Trophoblast cell (in vitro differentiated cells and primary cell): ENCODE data around the gene EXOC8.

Source experiments
- DNase-seq, 2 donors: peaks; one replicate each; pipeline ENCODE4 v3.0.0-alpha.2; 2016
- H2AFZ ChIP-seq: 2 replicates; pipeline ENCODE4 v1.6.1; 2013; ENCODE audit warnings: low read length, moderate library complexity, mild to moderate bottlenecking; ENCODE audit not compliant: insufficient read depth, poor library complexity
- H2AK5ac ChIP-seq: 2 replicates; pipeline ENCODE4 v1.6.1; 2013; ENCODE audit warnings: mild to moderate bottlenecking, low read length
- H2BK120ac ChIP-seq: 2 replicates; pipeline ENCODE4 v1.6.1; 2013; ENCODE audit warnings: low read length, mild to moderate bottlenecking, moderate library complexity; ENCODE audit not compliant: insufficient read depth, poor library complexity
- H2BK12ac ChIP-seq: 2 replicates; pipeline ENCODE4 v1.6.1; 2013; ENCODE audit warnings: mild to moderate bottlenecking, low read length, moderate library complexity
- H2BK5ac ChIP-seq: 2 replicates; pipeline ENCODE4 v1.6.1; 2013; ENCODE audit warnings: low read length, low read depth, moderate library complexity, mild to moderate bottlenecking; ENCODE audit not compliant: poor library complexity
- H3K14ac ChIP-seq: 2 replicates; pipeline ENCODE4 v1.6.1; 2013; ENCODE audit warnings: mild to moderate bottlenecking, low read length
- H3K18ac ChIP-seq: 2 replicates; pipeline ENCODE4 v1.6.1; 2013; ENCODE audit warnings: mild to moderate bottlenecking, low read length
- H3K23ac ChIP-seq: 2 replicates; pipeline ENCODE4 v1.6.1; 2013; ENCODE audit warnings: low read length
- H3K27ac ChIP-seq: 2 replicates; pipeline ENCODE4 v1.5.1; 2013; ENCODE audit warnings: low read depth, mild to moderate bottlenecking, inconsistent platforms, low read length, moderate library complexity
- H3K27me3 ChIP-seq: 2 replicates; pipeline ENCODE4 v1.6.1; 2013; ENCODE audit warnings: inconsistent platforms, mild to moderate bottlenecking, low read length, moderate library complexity; ENCODE audit not compliant: insufficient read depth
- H3K36me3 ChIP-seq, 2 experiments: 1 replicate in 1 of 2; 2 replicates in 1 of 2; pipeline ENCODE4 v1.6.1; 2013; ENCODE audit warnings: low read length in 2 of 2, mild to moderate bottlenecking in 2 of 2, moderate library complexity in 1 of 2; ENCODE audit not compliant: insufficient read depth in 2 of 2, control insufficient read depth in 1 of 2
- H3K4ac ChIP-seq: 2 replicates; pipeline ENCODE4 v1.6.1; 2013; ENCODE audit warnings: low read depth, mild to moderate bottlenecking, low read length, moderate library complexity
- H3K4me1 ChIP-seq, 2 experiments: 1 replicate in 1 of 2; 2 replicates in 1 of 2; pipeline ENCODE4 v1.6.1; 2013; ENCODE audit warnings: low read length in 2 of 2, mild to moderate bottlenecking in 2 of 2, moderate library complexity in 1 of 2; ENCODE audit not compliant: insufficient read depth in 2 of 2, control insufficient read depth in 1 of 2
- H3K4me2 ChIP-seq: 2 replicates; pipeline ENCODE4 v1.6.1; 2013; ENCODE audit warnings: inconsistent platforms, mild to moderate bottlenecking, low read length, moderate library complexity
- H3K4me3 ChIP-seq: 2 replicates; pipeline ENCODE4 v1.5.1; 2013; ENCODE audit warnings: mild to moderate bottlenecking, low read depth, low read length, inconsistent platforms
- H3K79me1 ChIP-seq: one replicate; pipeline ENCODE4 v1.6.1; 2013; ENCODE audit warnings: low read length
- H3K79me2 ChIP-seq: 2 replicates; pipeline ENCODE4 v1.6.1; 2013; ENCODE audit warnings: low read length, mild to moderate bottlenecking; ENCODE audit not compliant: control insufficient read depth, insufficient read depth, poor library complexity
- H3K9ac ChIP-seq: 2 replicates; pipeline ENCODE4 v1.6.1; 2013; ENCODE audit warnings: mild to moderate bottlenecking, low read length
- H3K9me3 ChIP-seq: 2 replicates; pipeline ENCODE4 v1.6.1; 2013; ENCODE audit warnings: low read depth, mild to moderate bottlenecking, control low read depth, inconsistent platforms, low read length; ENCODE audit not compliant: insufficient read depth
- H4K12ac ChIP-seq: 2 replicates; pipeline ENCODE4 v1.6.1; 2013; ENCODE audit warnings: low read depth, mild to moderate bottlenecking, low read length, moderate library complexity
- H4K8ac ChIP-seq: 2 replicates; pipeline ENCODE4 v1.6.1; 2013; ENCODE audit warnings: low read depth, mild to moderate bottlenecking, low read length, moderate library complexity
- H4K91ac ChIP-seq: one replicate; pipeline ENCODE4 v1.6.1; 2013; ENCODE audit warnings: low read depth, mild to moderate bottlenecking, low read length, moderate library complexity
- WGBS: extraction: QIAGEN DNeasy Blood & Tissue Kit; methylation state at CpG from one replicate; pipeline ENCODE4 v1.1.7; 2013; ENCODE audit warnings: missing lambda C conversion rate; ENCODE audit not compliant: insufficient read length, insufficient coverage; ENCODE audit errors: extremely low coverage; 5-methylcytosine and 5-hydroxymethylcytosine counted together

Gene EXOC8

GRCh38 chr1:231329483-231329882 is 8.2 kb downstream of the EXOC8 start:
- WGBS = no CpG with 5 or more reads among the region's 7 CpGs
- Histone ChIP-seq H4K91ac (no peak overlapping the region), H2BK5ac (no peak overlapping the region)

DNA sequence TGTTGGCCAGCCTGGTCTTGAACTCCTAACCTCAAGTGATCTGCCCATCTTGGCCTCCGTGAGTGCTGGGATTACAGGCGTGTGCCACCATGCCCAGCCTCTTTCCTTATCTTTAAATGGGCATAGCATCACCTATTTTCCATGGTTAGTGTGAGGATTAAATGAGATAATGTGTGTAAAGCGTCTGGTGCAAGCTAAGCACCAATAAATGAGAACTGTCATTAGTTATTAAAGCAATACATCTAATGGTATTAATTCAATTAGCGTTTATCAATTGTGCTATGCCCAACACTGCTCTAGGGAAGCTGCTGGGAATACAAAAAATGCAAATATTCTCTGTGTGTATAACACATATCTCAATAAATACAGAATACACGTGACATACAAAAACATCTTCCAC is 10.0 kb downstream of the EXOC8 start:
- no peaks in the 10 kb centered on the region for H3K79me1 ChIP-seq
- no peaks in the 10 kb centered on the region for H3K4me1 ChIP-seq
- no peak overlapping the region for H3K9ac ChIP-seq
- H3K4me3 ChIP-seq = no peak overlapping the region
- no peak overlapping the region for H4K8ac ChIP-seq
- H2BK120ac ChIP-seq = no peak overlapping the region
- H4K12ac ChIP-seq = no peak overlapping the region
- no peak overlapping the region for H2AK5ac ChIP-seq
- no peak overlapping the region for H3K23ac ChIP-seq
- H2BK5ac ChIP-seq = no peak overlapping the region
- H2AFZ ChIP-seq = no peak overlapping the region
- DNase-seq = no peak
- H3K36me3 ChIP-seq = no peaks in the 10 kb centered on the region
- WGBS = no CpG with 5 or more reads among the region's 5 CpGs
- H3K27ac ChIP-seq = no peak overlapping the region
- H3K27me3 ChIP-seq = no peaks in the 10 kb centered on the region
- no peak overlapping the region for H3K14ac ChIP-seq
- H3K9me3 ChIP-seq = no peaks in the 10 kb centered on the region
- H4K91ac ChIP-seq = no peak overlapping the region
- H3K79me2 ChIP-seq = no peaks in the 10 kb centered on the region
- H2BK12ac ChIP-seq = no peak overlapping the region
- no peak overlapping the region for H3K4me2 ChIP-seq
- no peak overlapping the region for H3K18ac ChIP-seq
- no peak overlapping the region for H3K4ac ChIP-seq

More at GRCh38 chr1:231329483-231329882, 8.2 kb downstream of the EXOC8 start:
- no peak overlapping the region for H4K12ac ChIP-seq
- no peaks in the 10 kb centered on the region for H3K9me3 ChIP-seq
- H3K4me1 ChIP-seq = no peaks in the 10 kb centered on the region
- H3K18ac ChIP-seq = no peak overlapping the region
- H3K27me3 ChIP-seq = no peaks in the 10 kb centered on the region
- H3K23ac ChIP-seq = no peak overlapping the region
- H3K79me1 ChIP-seq = no peaks in the 10 kb centered on the region
- H4K8ac ChIP-seq = no peak overlapping the region
- H3K4ac ChIP-seq = no peak overlapping the region
- no peaks in the 10 kb centered on the region for H3K36me3 ChIP-seq
- H2BK12ac ChIP-seq = no peak overlapping the region
- no peak for DNase-seq
- H2AFZ ChIP-seq = no peak overlapping the region
- no peak overlapping the region for H3K4me3 ChIP-seq
- H3K27ac ChIP-seq = no peak overlapping the region
- no peak overlapping the region for H2AK5ac ChIP-seq
- H3K14ac ChIP-seq = no peak overlapping the region
- H3K9ac ChIP-seq = no peak overlapping the region
- no peaks in the 10 kb centered on the region for H3K79me2 ChIP-seq
- no peak overlapping the region for H3K4me2 ChIP-seq
- H2BK120ac ChIP-seq = no peak overlapping the region

- Histone ChIP-seq H3K27ac (no peak overlapping the region), H3K9me3 (no peaks in the 10 kb centered on the region), H4K91ac (no peak overlapping the region), H3K23ac (no peak overlapping the region), H2BK120ac (no peak overlapping the region), H3K4me1 (no peaks in the 10 kb centered on the region), H3K36me3 (no peaks in the 10 kb centered on the region), H2AK5ac (no peak overlapping the region), H3K18ac (no peak overlapping the region), H3K4me3 (no peak overlapping the region), H2BK5ac (no peak overlapping the region), H2BK12ac (no peak overlapping the region), H2AFZ (no peak overlapping the region), H3K79me1 (no peaks in the 10 kb centered on the region), H3K9ac (no peak overlapping the region), H3K14ac (no peak overlapping the region), H3K79me2 (no peaks in the 10 kb centered on the region), H3K4me2 (no peak overlapping the region), H3K27me3 (no peaks in the 10 kb centered on the region), H4K12ac (no peak overlapping the region), H4K8ac (no peak overlapping the region), H3K4ac (no peak overlapping the region)
- no CpG with 5 or more reads among the region's 1 CpG for WGBS
- no peak for DNase-seq
Measured at GRCh38 chr1:231326248-231326647, 11.4 kb downstream of the EXOC8 start.

DNA sequence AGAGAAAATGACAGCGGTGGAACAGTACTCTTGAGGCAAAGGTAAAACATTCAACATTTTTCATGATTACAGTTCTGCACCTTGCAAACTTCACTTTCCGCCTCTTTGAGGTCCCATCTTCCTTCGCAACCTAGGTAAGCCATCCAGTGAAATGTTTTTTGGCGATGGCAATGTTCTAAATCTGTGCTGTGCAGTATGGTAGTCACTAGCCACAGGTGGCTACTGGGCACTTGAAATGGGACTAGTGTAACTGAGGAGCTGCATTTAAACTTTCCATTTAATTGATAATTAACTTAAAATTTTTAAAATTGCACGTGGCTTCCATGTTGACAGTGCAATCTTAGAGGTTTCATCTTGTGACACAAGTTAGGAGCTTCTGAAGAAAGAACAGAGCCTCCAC is 13.0 kb downstream of the EXOC8 start:
- no peak overlapping the region for H3K4ac ChIP-seq
- no peaks in the 10 kb centered on the region for H3K36me3 ChIP-seq
- no peak overlapping the region for H4K8ac ChIP-seq
- H3K23ac ChIP-seq = no peak overlapping the region
- no peaks in the 10 kb centered on the region for H3K79me2 ChIP-seq
- no peak overlapping the region for H3K27ac ChIP-seq
- WGBS = no CpG with 5 or more reads among the region's 5 CpGs
- no peak overlapping the region for H2BK12ac ChIP-seq
- H3K9ac ChIP-seq = no peak overlapping the region
- no peak overlapping the region for H3K4me2 ChIP-seq
- H4K12ac ChIP-seq = no peak overlapping the region
- no peaks in the 10 kb centered on the region for H3K79me1 ChIP-seq
- H2BK120ac ChIP-seq = no peak overlapping the region
- H2AFZ ChIP-seq = no peak overlapping the region
- no peak for DNase-seq
- no peak overlapping the region for H2AK5ac ChIP-seq
- no peak overlapping the region for H4K91ac ChIP-seq
- H3K9me3 ChIP-seq = no peaks in the 10 kb centered on the region
- no peak overlapping the region for H2BK5ac ChIP-seq
- H3K4me3 ChIP-seq = no peak overlapping the region
- H3K4me1 ChIP-seq = no peaks in the 10 kb centered on the region
- H3K18ac ChIP-seq = no peak overlapping the region
- H3K14ac ChIP-seq = no peak overlapping the region
- H3K27me3 ChIP-seq = no peaks in the 10 kb centered on the region
